K562 (cell line): ENCODE data around the gene SLC26A2. TPM values are rescaled to one million over a fixed set of nuclear protein-coding genes. Genes with fewer than 3 reads are reported as not detected.

Experiments
- ATAC-seq: fragments of 200-7000 bp; cut with Tn5 transposase; 3 replicates; pipeline ENCODE4 v1.9.1; 2020; ENCODE audit warnings: moderate library complexity
- BruUV-seq: library from RNA; stranded (reverse); fragments of 400-500 nt; replicated peaks from 2 replicates; lab custom pipeline; 2021; lab: Mats Ljungman, UMichigan
- CTCF ChIA-PET: fragments of 300-600 bp; formaldehyde crosslinking; extraction: SDS; loops from one replicate; lab custom pipeline; 2021; ENCODE audit warnings: low intra/inter-chr PET ratio; lab: Yijun Ruan, JAX
- POLR2A ChIA-PET: fragments of 300-600, 350-650 bp; sonication (Branson Sonifier 250); formaldehyde crosslinking; extraction: SDS; loops from one replicate; lab custom pipeline; 2021; ENCODE audit warnings: antibody characterized with exemption, inconsistent platforms; lab: Yijun Ruan, JAX
- DNase-seq, 4 experiments: peaks; one replicate each; pipeline versions ENCODE4 v3.0.0 to v3.0.0-alpha.2; 2011 to 2018; ENCODE audit warnings: low spot score in 3 of 4, mixed read lengths in 3 of 4; ENCODE audit errors: extremely low read depth in 1 of 4
- FAIRE-seq: peaks from 2 replicates; lab custom pipeline; 2011; peaks lifted over from hg19 to GRCh38; lab: Jason Lieb, UNC
- H2AFZ ChIP-seq: 2 replicates; pipeline ENCODE4 v1.6.0; 2011; ENCODE audit warnings: low read depth, low read length, control low read depth, inconsistent platforms
- H3K27ac ChIP-seq: fragments of 200-600 bp; 3 replicates; pipeline ENCODE4 v1.8.0; 2011; ENCODE audit warnings: low read depth, mild to moderate bottlenecking, control low read depth, inconsistent platforms, low read length, moderate library complexity, mixed read lengths; ENCODE audit errors: extremely low read depth
- H3K27me3 ChIP-seq, 2 experiments: fragments of 300-600 bp in 1 of 2; 2 replicates in 1 of 2; 3 replicates in 1 of 2; pipeline versions ENCODE4 v1.6.0 to v1.8.0; 2011; ENCODE audit warnings: inconsistent platforms in 2 of 2, low read length in 2 of 2, mild to moderate bottlenecking in 1 of 2, mixed read lengths in 1 of 2, moderate library complexity in 1 of 2; ENCODE audit not compliant: control insufficient read depth in 2 of 2, insufficient read depth in 2 of 2
- H3K36me3 ChIP-seq: fragments of 300-600 bp; 3 replicates; pipeline ENCODE4 v1.8.0; 2011; ENCODE audit warnings: mild to moderate bottlenecking, low read length, inconsistent platforms; ENCODE audit not compliant: control insufficient read depth, insufficient read depth
- H3K4me1 ChIP-seq, 2 experiments: fragments of 200-600 bp in 1 of 2; replicated peaks in 1 of 2; 2 replicates in 1 of 2; 3 replicates in 1 of 2; pipeline versions ENCODE4 v1.5.1 to v1.8.0; 2011; ENCODE audit warnings: inconsistent platforms in 2 of 2, low read length in 2 of 2, mild to moderate bottlenecking in 1 of 2, mixed read lengths in 1 of 2, moderate library complexity in 1 of 2; ENCODE audit not compliant: control insufficient read depth in 2 of 2, insufficient read depth in 2 of 2
- H3K4me2 ChIP-seq: 2 replicates; pipeline ENCODE4 v1.6.1; 2011; ENCODE audit warnings: low read length, control low read depth, inconsistent platforms, mixed read lengths; ENCODE audit not compliant: insufficient read depth
- H3K4me3 ChIP-seq: fragments of 200-600 bp; sonication (generic), shearing (Covaris generic); 2 replicates; pipeline ENCODE4 v1.5.1; 2016; ENCODE audit warnings: control low read depth, inconsistent platforms
- H3K79me2 ChIP-seq: fragments of 200-600 bp; 3 replicates; pipeline ENCODE4 v1.8.0; 2011; ENCODE audit warnings: low read length, inconsistent platforms; ENCODE audit not compliant: control insufficient read depth, insufficient read depth
- H3K9ac ChIP-seq, 2 experiments: 2 replicates each; pipeline versions ENCODE4 v1.6.0 to v1.6.1; 2011; ENCODE audit warnings: low read depth in 2 of 2, low read length in 2 of 2, control low read depth in 1 of 2, inconsistent platforms in 1 of 2, mild to moderate bottlenecking in 1 of 2, mixed read lengths in 1 of 2; ENCODE audit not compliant: insufficient read depth in 1 of 2
- H3K9me1 ChIP-seq: one replicate; pipeline ENCODE4 v1.6.0; 2011; ENCODE audit warnings: inconsistent platforms, mild to moderate bottlenecking, low read length, moderate library complexity; ENCODE audit not compliant: control insufficient read depth, insufficient read depth
- H3K9me3 ChIP-seq: replicated peaks from 2 replicates; pipeline ENCODE4 v1.5.1; 2011; ENCODE audit warnings: low read depth, low read length, inconsistent platforms; ENCODE audit not compliant: control insufficient read depth, insufficient read depth
- H4K20me1 ChIP-seq: replicated peaks from 2 replicates; pipeline ENCODE4 v1.6.1; 2011; ENCODE audit warnings: low read length, inconsistent platforms, mixed read lengths; ENCODE audit not compliant: control insufficient read depth, insufficient read depth
- C11orf30 ChIP-seq: fragments of 450-650 bp; IDR thresholded peaks from 2 replicates; pipeline ENCODE4 v1.6.1; 2016; ENCODE audit warnings: low read depth, mild to moderate bottlenecking
- CEBPB ChIP-seq: fragments of 450-650 bp; IDR thresholded peaks from 2 replicates; pipeline ENCODE4 v1.6.1; 2016; ENCODE audit warnings: missing genetic modification characterization, missing compliant biosample characterization
- FOXJ3 ChIP-seq: sonication (generic); formaldehyde crosslinking; IDR thresholded peaks from 2 replicates; pipeline ENCODE4 v1.4.0; 2020; ENCODE audit warnings: mild to moderate bottlenecking, missing genetic modification reagents
- HDAC6 ChIP-seq: IDR thresholded peaks from 2 replicates; pipeline ENCODE4 v1.6.1; 2012; ENCODE audit warnings: low read depth, mild to moderate bottlenecking, control low read depth, inconsistent platforms, low read length, moderate library complexity
- MAFF ChIP-seq: IDR thresholded peaks from 2 replicates; pipeline ENCODE4 v1.6.1; 2012; ENCODE audit warnings: low read length, improper control_type of control experiment
- MAFG ChIP-seq: fragments of 450-650 bp; conservative IDR thresholded peaks from 2 replicates; pipeline ENCODE4 v1.6.1; 2016; ENCODE audit warnings: missing genetic modification characterization, missing compliant biosample characterization
- MAFK ChIP-seq: IDR thresholded peaks from 2 replicates; pipeline ENCODE4 v1.6.1; 2011; ENCODE audit warnings: low read length, improper control_type of control experiment
- ZNF316 ChIP-seq: fragments of 450-650 bp; IDR thresholded peaks from 2 replicates; pipeline ENCODE4 v1.6.1; 2016
- WGBS: fragments of 100-300 bp; shearing (Covaris generic); methylation state at CpG from one replicate; pipeline ENCODE4 v1.1.6; 2016; ENCODE audit warnings: low coverage, mixed read lengths; ENCODE audit not compliant: insufficient coverage; ENCODE audit errors: missing lambda C conversion rate; 5-methylcytosine and 5-hydroxymethylcytosine counted together
- in situ Hi-C: fragments of 300-500 bp; cut with MboI; formaldehyde crosslinking; loops from 4 replicates; pipeline ENCODE4 v1.15.0; 2018; ENCODE audit warnings: inconsistent platforms, mixed read lengths
- intact Hi-C: fragments of 100-400 bp; cut with micrococcal nuclease; formaldehyde crosslinking; loops from 2 replicates; pipeline ENCODE4 v1.14.2; 2022
- polyA plus RNA-seq, 8 experiments: library from polyadenylated mRNA; depleted of rRNA in 4 of 8; stranded (reverse) in 5 of 8; unstranded in 3 of 8; fragments of >200 nt; fragmentation: Nextera tagmentation in 2 of 8; fragmentation: Illumina TruSeq in 1 of 8; extraction: Ambion mirVana in 2 of 8; extraction: Trizol in 1 of 8; gene quantifications; 2 replicates each; pipeline versions ENCODE4 v1.2.1 to v1.2.3, GENCODE V29; 2011 to 2014; ENCODE audit warnings: inconsistent platforms in 1 of 8, missing spikeins in 1 of 8
- total RNA-seq, 7 experiments: library from RNA; depleted of rRNA in 6 of 7; stranded (reverse); fragments of >200 nt in 6 of 7; fragmentation: Illumina TruSeq in 2 of 7; extraction: Trizol in 2 of 7; gene quantifications; 2 replicates each; pipeline versions ENCODE4 v1.2.1 to v1.2.3, GENCODE V29; 2011 to 2021; ENCODE audit warnings: low replicate concordance in 1 of 7

The SLC26A2 gene
- total and polyA plus RNA-seq, 9 of the 15 experiments (the other 6 are each of a cell fraction or from before 2014, with no cell fraction given), result 1.1 to 6.3 (median 3.6) TPM

- BruUV-seq, result no TSS peak
- Histone ChIP-seq H3K79me2 (no peaks in the 10 kb centered on the region), H3K27me3 (no peaks in the 10 kb centered on the region), H2AFZ (no peak overlapping the region), H3K9ac (no peak overlapping the region), H3K9me1 (no peaks in the 10 kb centered on the region), H3K4me2 (no peak overlapping the region), H4K20me1 (no peaks in the 10 kb centered on the region), H3K9me3 (no peaks in the 10 kb centered on the region), H3K36me3 (no peaks in the 10 kb centered on the region), H3K27ac (no peak overlapping the region), H3K4me1 (no peaks in the 10 kb centered on the region), H3K4me3 (no peak overlapping the region)
- DNase-seq (no peak), ATAC-seq (no peak), FAIRE-seq (no peak)
- CTCF ChIA-PET, result no interaction called here
- in situ Hi-C loops (no loop called here), intact Hi-C loops (no loop called here)
- POLR2A ChIA-PET, result interaction anchor here (0.7 to 1.1 kb wide), 2 partner anchors 11 to 22 kb away, joined by 3 to 4 read pairs; partner anchors contain the start of gene SLC26A2
- no peak for TF ChIP-seq FOXJ3
- TF ChIP-seq MAFG, result peak; percentile 56; the same call in 1 of the 2 replicates
- 0 out of 2 replicates have a peak, but pooled peaks have one; percentile 19 for TF ChIP-seq MAFK
- peak; percentile 71 for TF ChIP-seq C11orf30
- no peak for TF ChIP-seq HDAC6
- TF ChIP-seq MAFF, result peak; percentile 40; the same call in 1 of the 2 replicates
- peak; percentile 82 for TF ChIP-seq ZNF316
These were observed 21.9 kb downstream of the SLC26A2 start for GRCh38 chr5:149982505-149982904.

GRCh38 chr5:149988126-149988525, 27.6 kb downstream of the SLC26A2 start:
- Histone ChIP-seq H2AFZ (no peak overlapping the region), H3K9me3 (no peaks in the 10 kb centered on the region), H3K9ac (no peak overlapping the region), H3K36me3 (no peaks in the 10 kb centered on the region), H4K20me1 (no peaks in the 10 kb centered on the region), H3K9me1 (no peaks in the 10 kb centered on the region), H3K27me3 (no peaks in the 10 kb centered on the region), H3K4me1 (no peaks in the 10 kb centered on the region), H3K27ac (no peak overlapping the region), H3K79me2 (no peaks in the 10 kb centered on the region), H3K4me2 (no peak overlapping the region), H3K4me3 (no peak overlapping the region)
- ChIA-PET CTCF (interaction anchor here (5.1 kb wide), 1 partner anchor 152 kb away, joined by 102 read pairs; no protein-coding TSS in a partner anchor), POLR2A (interaction anchor here (1.0 kb wide), 1 partner anchor 37 kb away, joined by 3 read pairs; no protein-coding TSS in a partner anchor)
- FAIRE-seq (no peak), DNase-seq (no peak), ATAC-seq (no peak)
- in situ Hi-C loops (loop anchor here (5.0 kb wide), 1 partner anchor 151 kb away; no protein-coding TSS in a partner anchor), intact Hi-C loops (no loop called here)
- TF ChIP-seq MAFF, result no peak
- peak; percentile 71 for TF ChIP-seq CEBPB
- 54% methylated on average over 5 of the region's 5 CpGs for WGBS
- BruUV-seq, result no TSS peak
